IMR-90 (cell line): ENCODE results near the gene LINS1. TPM values are rescaled to one million over a fixed set of nuclear protein-coding genes. Genes with fewer than 3 reads are reported as not detected.

ENCODE experiments used
- ATAC-seq: fragments of 200-7000 bp; cut with Tn5 transposase; 2 replicates; pipeline ENCODE4 v1.9.1; 2020; ENCODE audit warnings: low read depth, mild to moderate bottlenecking, moderate library complexity
- BruUV-seq: library from RNA; stranded (reverse); fragments of 400-500 nt; replicated peaks from 2 replicates; lab custom pipeline; 2021; lab: Mats Ljungman, UMichigan
- CTCF ChIA-PET: fragments of 300-600 bp; formaldehyde crosslinking; extraction: SDS; loops from one replicate; lab custom pipeline; 2021; ENCODE audit warnings: antibody characterized with exemption; lab: Yijun Ruan, JAX
- POLR2A ChIA-PET: fragments of 300-600 bp; sonication (Branson Sonifier 250); formaldehyde crosslinking; loops from one replicate; lab custom pipeline; 2022; ENCODE audit warnings: antibody characterized with exemption; ENCODE audit not compliant: unreplicated experiment; lab: Charles Lee
- DNase-seq: peaks from one replicate; pipeline ENCODE4 v3.0.0; 2013
- H2AFZ ChIP-seq: replicated peaks from 2 replicates; pipeline ENCODE3; 2013; ENCODE audit warnings: low read length, mild to moderate bottlenecking; ENCODE audit not compliant: poor library complexity
- H2AK5ac ChIP-seq: 2 replicates; pipeline ENCODE4 v1.6.1; 2013; ENCODE audit warnings: low read depth, low read length, inconsistent platforms
- H2AK9ac ChIP-seq: replicated peaks from 2 replicates; pipeline ENCODE3; 2013; ENCODE audit warnings: mild to moderate bottlenecking, low read depth, low read length, moderate library complexity; ENCODE audit not compliant: poor library complexity
- H2BK120ac ChIP-seq: 2 replicates; pipeline ENCODE4 v1.6.1; 2013; ENCODE audit warnings: low read depth, low read length, inconsistent platforms
- H2BK15ac ChIP-seq: 3 replicates; pipeline ENCODE4 v1.6.1; 2013; ENCODE audit warnings: low read depth, low read length, inconsistent platforms
- H2BK20ac ChIP-seq: 2 replicates; pipeline ENCODE4 v1.6.1; 2013; ENCODE audit warnings: low read depth, mild to moderate bottlenecking, inconsistent platforms, low read length, moderate library complexity
- H2BK5ac ChIP-seq: 2 replicates; pipeline ENCODE4 v1.6.1; 2013; ENCODE audit warnings: mild to moderate bottlenecking, low read depth, low read length, inconsistent platforms; ENCODE audit not compliant: poor library complexity, severe bottlenecking
- H3K14ac ChIP-seq: replicated peaks from 2 replicates; pipeline ENCODE4 v1.6.1; 2013; ENCODE audit warnings: low read depth, low read length, inconsistent platforms
- H3K18ac ChIP-seq: 2 replicates; pipeline ENCODE4 v1.6.1; 2013; ENCODE audit warnings: low read depth, low read length, control low read depth
- H3K23ac ChIP-seq: 2 replicates; pipeline ENCODE4 v1.6.1; 2013; ENCODE audit warnings: low read depth, low read length, inconsistent platforms
- H3K27ac ChIP-seq: 2 replicates; pipeline ENCODE4 v1.5.1; 2013; ENCODE audit warnings: mild to moderate bottlenecking, control low read depth, low read length; ENCODE audit not compliant: insufficient read depth
- H3K27me3 ChIP-seq: 2 replicates; pipeline ENCODE4 v1.6.1; 2013; ENCODE audit warnings: low read length; ENCODE audit not compliant: control insufficient read depth, insufficient read depth
- H3K36me3 ChIP-seq: 2 replicates; pipeline ENCODE4 v1.6.1; 2013; ENCODE audit warnings: low read length, mixed read lengths; ENCODE audit not compliant: control insufficient read depth, insufficient read depth
- H3K4ac ChIP-seq: 2 replicates; pipeline ENCODE4 v1.6.1; 2013; ENCODE audit warnings: low read depth, low read length, inconsistent platforms
- H3K4me1 ChIP-seq: 2 replicates; pipeline ENCODE4 v1.6.1; 2013; ENCODE audit warnings: low read length, mixed read lengths; ENCODE audit not compliant: control insufficient read depth, insufficient read depth
- H3K4me2 ChIP-seq: 2 replicates; pipeline ENCODE4 v1.6.1; 2013; ENCODE audit warnings: low read depth, mild to moderate bottlenecking, control low read depth, low read length, moderate library complexity
- H3K4me3 ChIP-seq: 2 replicates; pipeline ENCODE4 v1.5.1; 2013; ENCODE audit warnings: low read depth, mild to moderate bottlenecking, control low read depth, low read length, moderate library complexity; ENCODE audit not compliant: insufficient read depth
- H3K56ac ChIP-seq: 2 replicates; pipeline ENCODE4 v1.6.1; 2013; ENCODE audit warnings: low read length, inconsistent platforms; ENCODE audit not compliant: insufficient read depth; ENCODE audit errors: extremely low read depth
- H3K79me1 ChIP-seq, 2 experiments: 2 replicates each; pipeline ENCODE4 v1.6.1; 2013; ENCODE audit warnings: low read length in 2 of 2, inconsistent platforms in 1 of 2, low read depth in 1 of 2
- H3K9ac ChIP-seq: 2 replicates; pipeline ENCODE4 v1.6.1; 2013; ENCODE audit warnings: low read depth, low read length, control low read depth
- H3K9me1 ChIP-seq: 2 replicates; pipeline ENCODE4 v1.6.1; 2013; ENCODE audit warnings: low read length, inconsistent platforms; ENCODE audit not compliant: insufficient read depth
- H3K9me3 ChIP-seq: 2 replicates; pipeline ENCODE4 v1.6.1; 2013; ENCODE audit warnings: low read length; ENCODE audit not compliant: control insufficient read depth, insufficient read depth
- H4K20me1 ChIP-seq: 2 replicates; pipeline ENCODE4 v1.6.1; 2013; ENCODE audit warnings: low read length, inconsistent platforms; ENCODE audit not compliant: insufficient read depth
- H4K5ac ChIP-seq: 2 replicates; pipeline ENCODE4 v1.6.1; 2013; ENCODE audit warnings: mild to moderate bottlenecking, low read depth, low read length, control low read depth
- H4K8ac ChIP-seq, 2 experiments: 2 replicates each; pipeline ENCODE4 v1.6.1; 2013; ENCODE audit warnings: low read depth in 2 of 2, low read length in 2 of 2, control low read depth in 1 of 2, inconsistent platforms in 1 of 2
- H4K91ac ChIP-seq: 2 replicates; pipeline ENCODE4 v1.6.1; 2013; ENCODE audit warnings: low read depth, low read length, inconsistent platforms; ENCODE audit not compliant: insufficient read depth
- CEBPB ChIP-seq: IDR thresholded peaks from 2 replicates; pipeline ENCODE4 v1.6.1; 2012; ENCODE audit warnings: low read depth, low read length, improper control_type of control experiment
- CHD1 ChIP-seq: IDR thresholded peaks from 2 replicates; pipeline ENCODE4 v1.6.1; 2012; ENCODE audit warnings: low read depth, low read length, improper control_type of control experiment
- FOS ChIP-seq: fragments of 150-350 bp; IDR thresholded peaks from 2 replicates; pipeline ENCODE4 v1.6.1; 2016; ENCODE audit warnings: low read depth, low read length
- MAFK ChIP-seq: IDR thresholded peaks from 2 replicates; pipeline ENCODE4 v1.6.1; 2012; ENCODE audit warnings: low read depth, low read length, improper control_type of control experiment
- MAZ ChIP-seq: IDR thresholded peaks from 2 replicates; pipeline ENCODE4 v1.6.1; 2012; ENCODE audit warnings: low read depth, mild to moderate bottlenecking, low read length, improper control_type of control experiment, moderate library complexity, borderline replicate concordance
- RAD21 ChIP-seq: IDR thresholded peaks from 2 replicates; pipeline ENCODE4 v1.6.1; 2012; ENCODE audit warnings: low read length, improper control_type of control experiment
- RCOR1 ChIP-seq: IDR thresholded peaks from 2 replicates; pipeline ENCODE4 v1.6.1; 2012; ENCODE audit warnings: mild to moderate bottlenecking, low read length, improper control_type of control experiment; ENCODE audit not compliant: insufficient replicate concordance
- RFX5 ChIP-seq: IDR thresholded peaks from 2 replicates; pipeline ENCODE4 v1.8.0; 2012; ENCODE audit warnings: low read depth, mild to moderate bottlenecking, low read length, moderate library complexity
- SMC3 ChIP-seq: fragments of 150-350 bp; IDR thresholded peaks from 2 replicates; pipeline ENCODE4 v1.6.1; 2016; ENCODE audit warnings: low read depth, mild to moderate bottlenecking, antibody characterized with exemption, low read length, moderate library complexity
- USF2 ChIP-seq: fragments of 150-350 bp; IDR thresholded peaks from 2 replicates; pipeline ENCODE4 v1.6.1; 2017; ENCODE audit warnings: mild to moderate bottlenecking, antibody characterized with exemption, low read length, low read depth
- WGBS, 2 experiments: methylation state at CpG; one replicate each; pipeline versions ENCODE4 v1.1.5 to v1.1.7; 2013; ENCODE audit warnings: missing lambda C conversion rate in 2 of 2; ENCODE audit not compliant: insufficient read length in 1 of 2; ENCODE audit errors: extremely low coverage in 2 of 2; 5-methylcytosine and 5-hydroxymethylcytosine counted together
- dilution Hi-C: fragments of 300-500 bp; cut with HindIII; formaldehyde crosslinking; loops from one replicate; pipeline ENCODE4 v1.14.3; 2018; ENCODE audit warnings: low sequenced_read_pairs; ENCODE audit not compliant: unreplicated experiment
- in situ Hi-C: fragments of 300-500 bp; cut with MboI; formaldehyde crosslinking; loops from 3 replicates; pipeline ENCODE4 v1.14.3; 2019; ENCODE audit warnings: low sequenced_read_pairs, inconsistent platforms, mixed read lengths
- intact Hi-C: fragments of 100-400 bp; cut with micrococcal nuclease; formaldehyde crosslinking; loops from 2 replicates; pipeline ENCODE4 v1.10.0; 2022
- polyA plus RNA-seq, 3 experiments: library from polyadenylated mRNA; depleted of rRNA; stranded (reverse); fragments of >200 nt; gene quantifications; 2 replicates each; pipeline ENCODE4 v1.2.3, GENCODE V29; 2012; ENCODE audit warnings: low replicate concordance in 1 of 3
- total RNA-seq: library from RNA; depleted of rRNA; stranded (reverse); fragments of >200 nt; gene quantifications from 2 replicates; pipeline ENCODE4 v1.2.3, GENCODE V29; 2012
- TF ChIP-seq, protein P1 (sequence below): fragments of 150-350 bp; IDR thresholded peaks from 2 replicates; pipeline ENCODE4 v1.6.1; 2016; ENCODE audit warnings: low read depth, mild to moderate bottlenecking, low read length, moderate library complexity, borderline replicate concordance
- TF ChIP-seq, protein P2 (sequence below): conservative IDR thresholded peaks from 2 replicates; pipeline ENCODE4 v1.5.1; 2012; ENCODE audit warnings: mild to moderate bottlenecking, low read depth, low read length, improper control_type of control experiment

Gene LINS1
- total and polyA plus RNA-seq, 2 of the 4 experiments (the other 2 are of a cell fraction) = 6.9 to 10.6 TPM

- POLR2A ChIA-PET = no interaction called here
- H3K18ac ChIP-seq = no peak overlapping the region
- TF ChIP-seq MAFK = no peak
- no peak for TF ChIP-seq RFX5
- no peak for TF ChIP-seq RAD21
- no peak for TF ChIP-seq CHD1
- no peak for TF ChIP-seq RCOR1
- TF ChIP-seq CEBPB = no peak
- TF ChIP-seq MAZ = no peak
- TF ChIP-seq USF2 = no peak
- TF ChIP-seq SMC3 = no peak
- TF ChIP-seq FOS = no peak
- TF ChIP-seq, protein P1, sequence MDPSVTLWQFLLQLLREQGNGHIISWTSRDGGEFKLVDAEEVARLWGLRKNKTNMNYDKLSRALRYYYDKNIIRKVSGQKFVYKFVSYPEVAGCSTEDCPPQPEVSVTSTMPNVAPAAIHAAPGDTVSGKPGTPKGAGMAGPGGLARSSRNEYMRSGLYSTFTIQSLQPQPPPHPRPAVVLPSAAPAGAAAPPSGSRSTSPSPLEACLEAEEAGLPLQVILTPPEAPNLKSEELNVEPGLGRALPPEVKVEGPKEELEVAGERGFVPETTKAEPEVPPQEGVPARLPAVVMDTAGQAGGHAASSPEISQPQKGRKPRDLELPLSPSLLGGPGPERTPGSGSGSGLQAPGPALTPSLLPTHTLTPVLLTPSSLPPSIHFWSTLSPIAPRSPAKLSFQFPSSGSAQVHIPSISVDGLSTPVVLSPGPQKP = no peak
- TF ChIP-seq, protein P2, sequence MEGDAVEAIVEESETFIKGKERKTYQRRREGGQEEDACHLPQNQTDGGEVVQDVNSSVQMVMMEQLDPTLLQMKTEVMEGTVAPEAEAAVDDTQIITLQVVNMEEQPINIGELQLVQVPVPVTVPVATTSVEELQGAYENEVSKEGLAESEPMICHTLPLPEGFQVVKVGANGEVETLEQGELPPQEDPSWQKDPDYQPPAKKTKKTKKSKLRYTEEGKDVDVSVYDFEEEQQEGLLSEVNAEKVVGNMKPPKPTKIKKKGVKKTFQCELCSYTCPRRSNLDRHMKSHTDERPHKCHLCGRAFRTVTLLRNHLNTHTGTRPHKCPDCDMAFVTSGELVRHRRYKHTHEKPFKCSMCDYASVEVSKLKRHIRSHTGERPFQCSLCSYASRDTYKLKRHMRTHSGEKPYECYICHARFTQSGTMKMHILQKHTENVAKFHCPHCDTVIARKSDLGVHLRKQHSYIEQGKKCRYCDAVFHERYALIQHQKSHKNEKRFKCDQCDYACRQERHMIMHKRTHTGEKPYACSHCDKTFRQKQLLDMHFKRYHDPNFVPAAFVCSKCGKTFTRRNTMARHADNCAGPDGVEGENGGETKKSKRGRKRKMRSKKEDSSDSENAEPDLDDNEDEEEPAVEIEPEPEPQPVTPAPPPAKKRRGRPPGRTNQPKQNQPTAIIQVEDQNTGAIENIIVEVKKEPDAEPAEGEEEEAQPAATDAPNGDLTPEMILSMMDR = no peak
- no peaks in the 10 kb centered on the region for H3K36me3 ChIP-seq
- dilution Hi-C loops = no loop called here
- no peak overlapping the region for H3K9ac ChIP-seq
- in situ Hi-C loops = no loop called here
- H3K56ac ChIP-seq = no peak overlapping the region
- H3K9me1 ChIP-seq = no peaks in the 10 kb centered on the region
- no peak overlapping the region for H2AK9ac ChIP-seq
- H4K91ac ChIP-seq = no peak overlapping the region
- no peak overlapping the region for H2AFZ ChIP-seq
- H4K20me1 ChIP-seq = no peaks in the 10 kb centered on the region
- H3K4me1 ChIP-seq = no peaks in the 10 kb centered on the region
- DNase-seq = no peak
- WGBS, 2 experiments = 40% methylated on average over 1 of the region's 5 CpGs; no CpG with 5 or more reads in 1 of the 2 experiments
- ATAC-seq = no peak
- H2BK5ac ChIP-seq = no peak overlapping the region
- intact Hi-C loops = no loop called here
- no peak overlapping the region for H4K8ac ChIP-seq
- no peak overlapping the region for H3K4me3 ChIP-seq
- no peak overlapping the region for H3K23ac ChIP-seq
- H2BK15ac ChIP-seq = no peak overlapping the region
- BruUV-seq = no TSS peak
- H3K14ac ChIP-seq = no peak overlapping the region
- no peak overlapping the region for H2AK5ac ChIP-seq
- H3K4me2 ChIP-seq = no peak overlapping the region
- H3K4ac ChIP-seq = no peak overlapping the region
- no peaks in the 10 kb centered on the region for H3K79me1 ChIP-seq
- H2BK20ac ChIP-seq = no peak overlapping the region
- no peak overlapping the region for H3K27ac ChIP-seq
- H3K9me3 ChIP-seq = 0 out of 2 replicates have a peak, but pooled peaks cover 3% of the 10 kb centered on the region
- CTCF ChIA-PET = interaction anchor here (0.6 kb wide), 1 partner anchor 20 kb away, joined by 3 read pairs; no protein-coding TSS in a partner anchor
- H2BK120ac ChIP-seq = no peak overlapping the region
- no peaks in the 10 kb centered on the region for H3K27me3 ChIP-seq
- H4K5ac ChIP-seq = no peak overlapping the region
Observed at GRCh38 chr15:100547961-100548360, 54.0 kb downstream of the LINS1 start.
